GM21515 (cell line): ENCODE results near the gene EVI2A.

Experiments
- ATAC-seq: cut with Tn5 transposase; IDR thresholded peaks from one replicate; pipeline ENCODE4 v1.9.1; 2021; ENCODE audit not compliant: unreplicated experiment

The EVI2A gene

GRCh38 chr17:31279401-31279800 lies 42.0 kb downstream of the EVI2A start:
- ATAC-seq: no peak

GRCh38 chr17:31275116-31275515 lies 46.3 kb downstream of the EVI2A start:
- ATAC-seq: no peak

GRCh38 chr17:31274252-31274651 lies 47.2 kb downstream of the EVI2A start:
- ATAC-seq: no peak

- ATAC-seq: no peak
These were observed 47.9 kb downstream of the EVI2A start for GRCh38 chr17:31273516-31273915.

GRCh38 chr17:31272803-31273202 lies 48.6 kb downstream of the EVI2A start:
- no peak for ATAC-seq

GRCh38 chr17:31272236-31272635 lies 49.2 kb downstream of the EVI2A start:
- no peak for ATAC-seq

- ATAC-seq: no peak
These were observed 51.8 kb downstream of the EVI2A start for GRCh38 chr17:31269578-31269983.

GRCh38 chr17:31269036-31269577 lies 52.3 kb downstream of the EVI2A start:
- ATAC-seq: no peak
